ENCODE measurements around the gene AVP. TPM values are rescaled to one million over a fixed set of nuclear protein-coding genes. Genes with fewer than 3 reads are reported as not detected.

AVP gene
- total RNA-seq, 1 donor: not detected

- TF ChIP-seq CTCF (IDR thresholded peaks at IDR 0.05; ENCODE audit: insufficient read depth, low read depth, low read length): no peak
- peak; percentile 84 for DNase-seq (ENCODE audit: low read depth)
- peak overlapping the region; percentile 82 for H3K4me3 ChIP-seq (ENCODE audit: low read depth, low read length)
Measured at GRCh38 chr20:3045042-3045815, 39.3 kb downstream of the AVP start.

GRCh38 chr20:3044336-3044965 is 40.1 kb downstream of the AVP start:
- no peak for TF ChIP-seq CTCF (IDR thresholded peaks at IDR 0.05; ENCODE audit: insufficient read depth, low read depth, low read length)
- no peak overlapping the region for H3K4me3 ChIP-seq (ENCODE audit: low read depth, low read length)
- no peak for DNase-seq (ENCODE audit: low read depth)

GRCh38 chr20:3043322-3043721 is 41.2 kb downstream of the AVP start, which contains the start of gene GNRH2:
Gene GNRH2, plus strand, starts transcription at chr20:3043622. Its CDS starts 793 bp downstream, at chr20:3044415.
- no peak for DNase-seq (ENCODE audit: low read depth)
- TF ChIP-seq CTCF (IDR thresholded peaks at IDR 0.05; ENCODE audit: insufficient read depth, low read depth, low read length): no peak

GRCh38 chr20:3042625-3043024 is 41.9 kb downstream of the AVP start:
- DNase-seq (ENCODE audit: low read depth): no peak
- no peak for TF ChIP-seq CTCF (IDR thresholded peaks at IDR 0.05; ENCODE audit: insufficient read depth, low read depth, low read length)

More at GRCh38 chr20:3043322-3043721, 41.2 kb downstream of the AVP start, which contains the start of gene GNRH2:
- no peak within 1 kb of the TSS for H3K4me3 ChIP-seq (ENCODE audit: low read depth, low read length)

GRCh38 chr20:3041854-3042409 is 42.6 kb downstream of the AVP start:
- DNase-seq (ENCODE audit: low read depth): peak; percentile 5
- TF ChIP-seq CTCF (IDR thresholded peaks at IDR 0.05; ENCODE audit: insufficient read depth, low read depth, low read length): no peak
- H3K4me3 ChIP-seq (ENCODE audit: low read depth, low read length): no peak overlapping the region

More at GRCh38 chr20:3042625-3043024, 41.9 kb downstream of the AVP start:
- no peak overlapping the region for H3K4me3 ChIP-seq (ENCODE audit: low read depth, low read length)

- TF ChIP-seq CTCF (IDR thresholded peaks at IDR 0.05; ENCODE audit: insufficient read depth, low read depth, low read length): no peak
- H3K4me3 ChIP-seq (ENCODE audit: low read depth, low read length): no peak overlapping the region
- no peak for DNase-seq (ENCODE audit: low read depth)
Measured at GRCh38 chr20:3040086-3040485, 44.4 kb downstream of the AVP start.
